Measurements from ENCODE around the gene ALDH3B1. TPM values are rescaled to one million over a fixed set of nuclear protein-coding genes. Genes with fewer than 3 reads are reported as not detected.

ALDH3B1 gene
- total RNA-seq, 1 experiment from 2014 or later, result not detected

- Histone ChIP-seq H2BK15ac (ENCODE audit: low read depth, low read length) (no peak overlapping the region), H3K4me1 (ENCODE audit: insufficient read depth, low read length) (no peaks in the 10 kb centered on the region; the same call in 1 of the 2 replicates), H3K9ac (ENCODE audit: extremely low read depth, insufficient read length, low read length) (no peak overlapping the region), H2BK12ac (ENCODE audit: insufficient read length, low read depth, low read length) (no peak overlapping the region), H3K4ac (ENCODE audit: low read depth, low read length) (no peak overlapping the region), H4K5ac (ENCODE audit: insufficient read length, low read depth, low read length) (no peak overlapping the region), H3K79me2 (ENCODE audit: insufficient read depth, low read length) (no peaks in the 10 kb centered on the region), H3K18ac (ENCODE audit: insufficient read length, low read depth, low read length) (no peak overlapping the region), H2BK20ac (ENCODE audit: low read depth, low read length, poor library complexity, severe bottlenecking) (no peak overlapping the region), H2AK5ac (ENCODE audit: insufficient read length, low read length) (no peak overlapping the region), H3K4me2 (ENCODE audit: insufficient read depth, insufficient read length, low read length) (no peak overlapping the region), H3K23ac (ENCODE audit: insufficient read length, low read depth, low read length) (no peak overlapping the region), H3T11ph (ENCODE audit: low read length) (no peak overlapping the region), H3K79me1 (ENCODE audit: insufficient read depth, low read depth, low read length, poor library complexity, severe bottlenecking) (no peaks in the 10 kb centered on the region), H3K23me2 (ENCODE audit: insufficient read length, low read depth, low read length, poor library complexity, severe bottlenecking) (no peaks in the 10 kb centered on the region), H2BK5ac (ENCODE audit: insufficient read length, low read length) (no peak overlapping the region), H3K56ac (ENCODE audit: insufficient read length, low read depth, low read length) (no peak overlapping the region), H4K20me1 (ENCODE audit: control insufficient read depth, insufficient read depth, insufficient read length) (no peaks in the 10 kb centered on the region), H3K9me3 (ENCODE audit: control insufficient read depth, low read depth, low read length) (no peaks in the 10 kb centered on the region), H4K8ac (replicated peaks; ENCODE audit: insufficient read length, low read depth, low read length) (no peak overlapping the region), H2BK120ac (ENCODE audit: low read depth, low read length, poor library complexity, severe bottlenecking) (no peak overlapping the region), H3K27ac (ENCODE audit: insufficient read length, low read depth, low read length) (no peak overlapping the region), H3K14ac (ENCODE audit: insufficient read depth, low read length) (no peak overlapping the region; the same call in 1 of the 2 replicates), H3K27me3 (ENCODE audit: insufficient read depth, low read length) (no peaks in the 10 kb centered on the region), H4K91ac (ENCODE audit: insufficient read length, low read depth, low read length) (no peak overlapping the region), H2AFZ (ENCODE audit: low read length) (no peak overlapping the region)
- no CpG with 5 or more reads among the region's 24 CpGs for WGBS (ENCODE audit: extremely low coverage, insufficient read length, low lambda C conversion rate)
- no peak; the same call in 2 of the 3 replicates for TF ChIP-seq CTCF (conservative IDR thresholded peaks at IDR 0.05)
- H3K9me3 Mint-ChIP-seq, result no peaks in the 10 kb centered on the region
- H3K4me3 Mint-ChIP-seq, result no peak overlapping the region
- DNase-seq, result peak; percentile 54
- H3K27me3 Mint-ChIP-seq (ENCODE audit: low read depth), result no peaks in the 10 kb centered on the region
- peak overlapping the region in 1 of 3 experiments; percentile 73; a peak in 1 of 7 replicates for H3K27ac Mint-ChIP-seq
- no peaks in the 10 kb centered on the region; a peak in 1 of 7 replicates for H3K36me3 Mint-ChIP-seq (ENCODE audit: insufficient read depth in 1 of 3, low read depth in 3 of 3)
- peaks cover 7 to 9% of the 10 kb centered on the region in 2 experiments for H3K4me1 Mint-ChIP-seq
These were observed 34.2 kb downstream of the ALDH3B1 start for GRCh38 chr11:68044145-68044813.

All from H9 (cell line).